HG03571 (cell line): ENCODE measurements around the gene ADISSP.
A peak's percentile ranks its signal among the peaks of the same experiment; 100 is the strongest.
"Not testable (repeated sequence)": the region's sequence is repeated elsewhere in the genome, so short reads cannot be mapped to it uniquely, and the experiment has no call there.

Source experiments
- ATAC-seq: cut with Tn5 transposase; IDR thresholded peaks from one replicate; pipeline ENCODE4 v1.9.1; 2021; ENCODE audit not compliant: unreplicated experiment

ADISSP gene

DNA sequence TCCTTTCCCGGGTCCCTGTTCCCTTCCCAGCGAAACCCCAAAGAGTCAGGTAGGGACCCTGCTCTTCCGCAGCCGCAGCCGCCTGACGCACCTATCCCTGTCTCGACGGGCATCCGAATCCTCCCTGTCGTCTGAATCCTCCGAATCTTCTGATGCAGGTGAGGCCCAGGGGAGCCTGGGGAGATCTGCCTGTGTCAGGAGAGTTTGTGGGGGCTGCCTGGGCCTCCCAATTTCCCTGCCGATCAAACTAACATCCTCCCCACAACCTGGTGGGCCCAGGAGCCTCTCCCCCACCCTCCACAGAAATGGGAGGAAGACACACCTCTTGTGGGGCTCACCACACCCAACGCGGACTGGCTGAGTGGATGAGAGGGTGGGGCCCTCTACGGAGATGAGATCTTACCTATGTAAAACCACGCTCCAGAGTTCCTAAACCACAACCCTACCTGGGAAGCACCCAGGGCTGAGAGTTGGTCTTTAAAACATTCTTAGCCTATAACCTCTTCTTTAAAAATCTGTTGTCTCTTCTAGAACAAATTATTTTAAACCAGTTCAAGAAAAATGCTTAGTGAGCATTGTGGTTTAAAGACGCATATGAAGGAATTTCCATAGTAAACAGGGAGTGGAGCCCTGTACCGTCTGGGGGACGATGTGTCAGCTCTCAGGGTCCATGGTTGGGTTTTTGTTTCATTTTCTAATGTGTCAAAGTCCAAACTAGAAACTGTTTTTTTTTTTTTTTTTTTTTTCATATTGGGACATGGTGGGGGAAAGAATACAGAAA, 30.2 kb upstream of the ADISSP start:
- no peak for ATAC-seq

DNA sequence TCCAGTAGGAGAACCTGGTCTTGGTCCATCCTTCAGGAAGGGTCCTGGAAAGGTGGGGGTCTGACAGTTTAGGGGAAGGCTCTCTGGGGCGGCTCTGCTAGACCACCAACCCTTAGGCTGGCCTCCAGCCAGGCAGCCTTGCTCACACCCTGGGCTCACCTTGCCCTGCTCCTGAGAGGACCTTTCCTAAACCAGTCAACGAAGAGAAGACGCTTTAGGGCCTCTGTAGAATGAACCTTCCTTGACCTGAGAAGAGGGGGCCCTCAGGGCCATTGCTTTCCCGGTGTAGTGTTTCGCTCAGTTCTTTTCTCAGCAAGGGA, 29.6 kb upstream of the ADISSP start:
- no peak for ATAC-seq

DNA sequence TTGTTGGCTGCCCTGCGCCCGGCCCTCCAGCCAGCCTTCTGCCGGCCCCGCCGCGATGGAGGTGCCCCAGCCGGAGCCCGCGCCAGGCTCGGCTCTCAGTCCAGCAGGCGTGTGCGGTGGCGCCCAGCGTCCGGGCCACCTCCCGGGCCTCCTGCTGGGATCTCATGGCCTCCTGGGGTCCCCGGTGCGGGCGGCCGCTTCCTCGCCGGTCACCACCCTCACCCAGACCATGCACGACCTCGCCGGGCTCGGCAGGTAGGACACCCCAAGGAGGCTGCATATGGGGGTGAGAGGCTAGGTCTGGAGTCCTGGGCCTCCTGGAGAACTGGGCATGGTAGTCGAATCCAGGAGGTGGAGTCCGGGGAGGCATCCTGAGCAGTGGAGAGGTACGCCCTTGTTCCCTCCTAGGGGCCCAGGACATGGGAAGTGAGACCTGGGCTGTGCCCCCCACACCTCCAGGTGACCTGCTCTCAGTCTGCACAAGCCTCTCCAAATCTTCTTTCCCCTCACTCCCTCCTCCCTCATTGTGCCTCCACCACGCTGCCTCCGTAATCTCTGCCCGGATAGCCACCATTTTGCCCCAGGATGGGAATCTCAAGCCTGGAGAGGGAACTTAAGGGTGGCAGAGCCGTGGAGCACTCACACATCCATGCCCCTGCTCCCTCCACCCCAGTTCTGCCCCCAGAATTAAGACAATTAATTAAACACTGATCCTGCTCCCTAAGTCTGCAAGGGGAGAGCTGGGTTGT, 29.1 kb upstream of the ADISSP start:
- ATAC-seq = peak; percentile 10

DNA sequence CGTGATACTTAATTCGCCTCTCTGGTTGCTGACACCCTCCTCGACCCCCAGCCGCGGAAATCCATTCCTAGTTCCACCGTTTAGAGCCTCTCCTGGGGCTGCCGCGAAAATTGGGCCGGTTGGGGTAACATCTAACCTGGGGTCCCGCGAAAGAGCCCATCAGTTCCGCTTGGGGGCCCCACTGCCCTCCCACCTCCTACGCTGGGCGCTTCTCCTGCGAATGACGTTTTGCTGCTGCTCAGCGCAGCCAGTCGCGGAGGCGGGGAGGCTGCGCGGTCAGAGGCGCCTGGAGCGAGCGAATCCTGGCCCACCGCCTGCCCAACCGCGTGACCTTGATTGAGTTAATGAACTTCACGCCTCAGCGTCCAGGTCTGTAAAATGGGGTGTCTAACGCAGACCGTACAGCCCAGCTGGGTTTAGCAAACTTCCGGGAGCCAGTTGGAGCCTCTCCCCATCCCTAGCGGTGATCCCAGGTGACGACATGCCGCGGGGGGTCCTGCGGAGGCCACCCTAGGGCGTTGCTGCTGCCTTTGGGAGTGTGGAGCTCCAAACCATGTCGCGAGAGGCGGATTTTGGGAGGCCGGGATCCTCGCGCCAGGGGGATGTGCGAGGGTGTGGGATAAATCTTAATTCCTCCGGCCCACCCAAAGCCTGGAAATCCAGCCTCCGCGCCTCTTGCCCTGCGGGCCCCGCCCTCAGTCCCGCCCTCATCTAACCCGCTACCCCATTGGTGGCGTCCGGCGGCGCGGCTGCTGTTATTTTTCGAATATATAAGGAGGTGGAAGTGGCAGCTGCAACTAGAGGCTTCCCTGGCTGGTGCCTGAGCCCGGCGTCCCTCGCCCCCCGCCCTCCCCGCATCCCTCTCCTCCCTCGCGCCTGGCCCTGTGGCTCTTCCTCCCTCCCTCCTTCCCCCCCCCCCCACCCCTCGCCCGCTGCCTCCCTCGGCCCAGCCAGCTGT, 28.2 kb upstream of the ADISSP start, which contains the start of gene CDC25B:
CDC25B (plus strand) TSS at position 800 of the 958 bp plus-strand sequence. CDS start 222 bp downstream, outside the sequence.
- ATAC-seq = peak; percentile 57

DNA sequence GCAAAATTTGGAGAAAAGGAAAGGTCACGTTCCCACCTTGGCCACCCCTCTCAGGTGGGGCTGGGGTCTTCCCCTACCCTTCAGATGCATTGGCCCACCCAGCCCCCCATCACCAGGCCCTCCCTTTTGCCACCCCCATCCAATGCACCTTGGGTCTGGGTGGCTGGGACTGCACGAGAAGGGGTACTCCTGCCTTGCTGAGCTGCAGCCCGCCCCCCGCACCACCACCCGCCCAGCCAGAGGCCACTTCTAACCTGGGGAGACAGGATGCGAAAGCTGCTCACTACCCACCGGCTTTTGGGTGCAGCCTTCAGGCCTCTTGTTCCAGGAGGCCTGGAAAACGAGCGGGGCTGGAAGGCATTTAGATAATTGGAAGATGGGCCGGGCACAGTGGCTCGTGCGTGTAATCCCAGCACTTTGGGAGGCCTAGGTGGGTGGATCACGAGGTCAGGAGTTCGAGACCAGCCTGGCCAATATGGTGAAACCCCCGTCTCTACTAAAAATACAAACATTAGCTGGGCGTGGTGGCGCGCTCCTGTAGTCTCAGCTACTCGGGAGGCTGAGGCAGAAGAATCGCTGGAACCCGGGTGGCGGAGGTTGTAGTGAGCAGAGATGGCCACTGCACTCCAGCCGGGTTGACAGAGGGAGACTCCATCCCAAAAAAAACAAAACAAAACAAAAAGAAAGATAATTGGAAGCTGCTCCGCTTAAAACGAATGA, 27.3 kb upstream of the ADISSP start:
- ATAC-seq = no peak

DNA sequence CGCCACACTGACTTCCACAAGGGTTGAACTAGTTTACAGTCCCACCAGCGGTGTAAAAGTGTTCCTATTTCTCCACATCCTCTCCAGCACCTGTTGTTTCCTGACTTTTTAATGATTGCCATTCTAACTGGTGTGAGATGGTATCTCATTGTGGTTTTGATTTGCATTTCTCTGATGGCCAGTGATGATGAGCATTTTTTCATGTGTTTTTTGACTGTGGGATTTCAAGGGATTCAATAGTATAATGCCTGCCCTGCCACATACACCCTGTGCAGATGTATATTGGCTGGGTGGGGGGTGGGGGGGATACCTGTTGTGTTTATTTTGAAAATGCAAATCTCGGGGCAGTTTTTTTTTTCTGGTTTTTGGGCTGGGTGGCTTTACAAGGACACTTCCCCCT, 26.6 kb upstream of the ADISSP start:
- not testable (repeated sequence) for ATAC-seq

DNA sequence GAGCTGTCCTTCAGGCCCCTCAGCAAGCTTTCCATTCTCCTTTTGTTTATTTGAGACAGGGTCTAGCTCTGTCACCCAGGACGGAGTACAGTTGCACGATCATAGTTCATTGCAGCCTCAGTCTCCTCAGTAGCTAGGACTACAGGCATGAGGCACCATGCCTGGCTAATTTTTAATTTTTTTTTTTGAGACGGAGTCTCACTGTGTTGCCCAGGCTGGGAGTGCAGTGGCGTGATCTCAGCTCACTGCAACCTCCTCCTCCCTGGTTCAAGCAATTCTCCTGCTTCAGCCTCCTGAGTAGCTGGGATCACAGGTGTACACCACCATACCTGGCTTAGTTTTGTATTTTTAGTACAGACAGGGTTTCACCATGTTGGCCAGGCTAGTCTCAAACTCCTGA, 21.6 kb upstream of the ADISSP start:
- ATAC-seq = not testable (repeated sequence)

DNA sequence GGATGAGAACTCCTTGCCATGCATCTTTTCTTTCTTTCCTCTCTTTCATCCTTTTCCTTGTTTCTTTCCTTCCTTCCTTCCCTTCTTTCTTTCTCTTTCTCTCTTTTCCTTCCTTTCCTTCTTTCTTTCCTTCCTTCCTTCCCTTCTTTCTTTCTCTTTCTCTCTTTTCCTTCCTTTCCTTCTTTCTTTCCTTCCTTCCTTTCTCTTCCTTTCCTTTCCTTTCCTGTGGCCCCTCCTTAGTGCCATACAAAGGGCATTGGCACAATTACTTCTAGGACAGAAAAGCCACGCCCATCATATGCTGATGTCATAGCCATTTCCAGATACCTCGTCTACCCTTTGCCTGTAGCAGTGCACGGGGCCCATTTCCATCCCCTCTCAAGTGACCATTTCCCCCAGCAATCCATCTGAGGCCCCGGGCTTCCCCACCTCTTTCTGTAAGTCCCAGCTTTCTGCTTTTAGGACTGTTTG, 21.2 kb upstream of the ADISSP start:
- no peak for ATAC-seq

DNA sequence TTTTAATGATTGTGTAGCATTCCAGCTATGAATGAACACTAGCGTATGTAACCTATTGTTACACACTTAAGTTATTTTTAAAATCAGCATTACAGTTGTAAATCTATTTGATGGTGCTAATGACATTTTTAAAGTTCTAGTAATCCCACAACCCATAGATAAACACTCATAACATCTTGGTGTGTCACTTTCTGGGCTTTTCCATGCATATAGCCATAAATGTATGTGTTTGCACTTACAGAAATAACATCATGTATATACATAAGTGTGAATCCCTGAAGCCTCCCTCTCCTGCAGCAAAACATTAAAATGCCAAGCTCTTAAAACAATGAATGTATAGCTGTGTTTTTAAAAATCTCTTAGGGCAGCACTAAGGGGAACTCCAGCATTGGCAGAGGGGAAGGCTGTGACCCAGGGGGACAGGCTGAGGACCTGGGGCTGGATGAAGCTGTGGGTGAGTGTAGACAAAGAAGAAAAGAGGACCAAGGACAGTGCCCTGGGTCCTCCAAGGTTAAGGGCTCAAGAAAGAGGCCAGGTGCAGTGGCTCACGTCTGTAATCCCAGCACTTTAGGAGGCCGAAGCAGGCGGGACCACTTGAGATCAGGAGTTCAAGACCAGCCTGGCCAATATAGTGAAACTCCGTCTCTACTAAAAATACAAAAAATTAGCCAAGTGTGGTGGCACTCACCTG, 19.9 kb upstream of the ADISSP start:
- ATAC-seq = no peak

DNA sequence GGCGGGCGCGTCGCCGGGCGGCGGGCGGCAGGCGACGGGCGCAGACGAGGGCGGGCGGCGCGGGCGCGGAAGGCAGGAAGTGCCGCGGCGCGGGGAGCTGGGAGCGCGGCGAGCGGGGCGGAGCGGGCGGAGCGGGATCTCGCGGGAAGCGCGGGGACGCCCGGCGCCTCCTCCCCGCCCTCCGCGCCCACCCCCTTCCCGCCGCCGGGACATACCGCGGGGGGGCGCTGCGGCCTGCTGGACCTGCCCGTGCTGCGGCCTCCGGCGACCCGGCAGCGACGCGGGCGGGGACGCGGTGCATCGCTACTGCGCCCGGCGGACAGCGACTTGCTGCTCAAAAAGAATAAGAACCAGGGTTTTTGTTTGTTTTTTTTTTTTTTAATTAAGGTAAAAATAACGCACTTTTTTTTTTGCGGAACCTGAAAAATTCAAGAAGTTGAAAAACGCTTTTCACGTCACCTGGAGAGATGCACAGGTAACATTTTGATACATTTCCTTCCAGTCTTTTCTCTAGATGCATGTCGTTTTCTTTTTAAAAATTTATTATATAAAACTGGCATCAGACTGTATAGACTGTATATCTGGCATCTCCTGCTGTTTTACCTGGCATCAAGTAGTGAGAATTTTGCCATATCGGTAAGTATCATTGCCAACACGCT, 19.2 kb upstream of the ADISSP start, which contains the start of gene CENPB:
CENPB (minus strand) TSS at position 76 of the 659 bp plus-strand sequence. CDS start 257 bp downstream, outside the sequence.
- ATAC-seq = peak; percentile 73

DNA sequence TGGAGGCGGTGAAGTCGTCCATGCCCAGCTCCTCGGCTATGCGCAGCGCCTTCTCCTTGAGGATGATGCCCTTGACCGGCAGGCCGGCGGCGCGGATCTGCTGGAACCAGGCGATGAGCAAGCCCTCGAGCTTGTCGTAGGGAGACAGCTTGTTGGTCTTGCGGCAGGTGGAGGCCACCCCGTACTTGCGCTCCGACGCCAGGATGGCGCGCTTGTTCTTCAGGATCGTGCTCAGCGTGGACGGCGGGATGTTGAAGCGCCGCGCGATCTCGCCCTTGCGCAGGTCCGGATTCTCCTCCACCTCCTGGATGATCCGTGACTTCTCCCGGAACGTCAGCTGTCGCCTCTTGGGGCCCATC, 18.6 kb upstream of the ADISSP start:
- peak; percentile 10 for ATAC-seq

DNA sequence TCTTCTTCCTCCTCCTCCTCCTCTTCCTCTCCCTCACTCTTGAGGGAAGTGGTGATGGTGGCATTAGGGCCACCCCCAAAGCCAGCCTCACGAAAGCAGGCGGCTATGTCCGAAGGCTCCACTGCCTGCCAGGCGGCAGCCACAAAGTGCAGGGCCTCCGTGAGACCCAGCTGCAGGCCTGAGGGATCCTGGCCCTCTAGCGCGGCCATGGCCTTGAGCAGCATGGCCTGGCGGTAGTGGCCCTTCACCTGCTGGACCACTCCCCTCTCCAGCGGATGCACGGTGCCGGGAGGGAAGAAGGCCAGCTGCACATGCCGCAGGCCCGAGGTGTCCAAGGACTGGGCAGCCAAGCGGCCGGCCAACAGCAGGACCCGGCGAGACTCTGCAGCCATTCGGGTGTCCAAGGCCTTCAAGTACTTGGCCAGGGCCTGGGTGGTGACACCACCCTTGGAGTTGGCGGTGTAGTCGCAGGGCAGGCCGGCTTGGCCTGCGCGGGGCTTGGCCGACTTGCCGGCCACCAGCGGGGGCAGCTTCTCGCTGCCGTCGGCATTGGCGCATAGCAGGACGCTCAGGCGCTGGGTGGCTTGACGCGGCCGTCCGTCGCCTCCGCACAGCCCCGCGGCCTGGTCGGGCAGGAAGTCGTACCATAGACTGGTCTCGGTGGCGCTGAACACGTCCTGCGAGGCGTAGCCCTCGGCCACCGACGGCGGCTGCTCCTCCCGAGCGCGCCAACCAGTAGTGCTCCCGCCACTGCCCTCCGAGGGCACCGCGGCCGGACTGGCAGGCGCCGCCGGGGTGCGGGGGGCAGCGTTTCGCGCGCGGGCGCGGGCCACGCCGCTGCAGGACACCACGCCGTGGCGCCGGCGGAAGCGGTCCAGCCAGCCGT, 17.9 kb upstream of the ADISSP start:
- ATAC-seq = no peak

DNA sequence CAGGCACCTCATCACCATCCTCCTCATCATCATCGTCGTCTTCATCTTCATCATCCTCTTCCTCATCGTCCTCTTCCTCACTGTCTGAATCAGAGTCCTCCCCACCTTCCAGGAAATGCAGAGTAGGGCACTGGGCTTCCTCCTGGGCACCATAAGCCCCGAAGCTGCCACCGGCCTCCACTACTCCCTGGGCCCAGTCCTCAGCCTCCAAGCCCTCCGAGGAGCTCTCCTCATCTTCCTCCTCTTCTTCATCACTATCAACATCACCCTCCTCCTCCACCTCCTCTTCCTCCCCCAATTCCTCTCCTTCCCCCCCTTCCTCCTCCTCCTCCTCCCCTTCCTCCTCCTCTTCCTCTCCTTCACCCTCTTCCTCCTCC, 17.3 kb upstream of the ADISSP start:
- ATAC-seq = no peak

DNA sequence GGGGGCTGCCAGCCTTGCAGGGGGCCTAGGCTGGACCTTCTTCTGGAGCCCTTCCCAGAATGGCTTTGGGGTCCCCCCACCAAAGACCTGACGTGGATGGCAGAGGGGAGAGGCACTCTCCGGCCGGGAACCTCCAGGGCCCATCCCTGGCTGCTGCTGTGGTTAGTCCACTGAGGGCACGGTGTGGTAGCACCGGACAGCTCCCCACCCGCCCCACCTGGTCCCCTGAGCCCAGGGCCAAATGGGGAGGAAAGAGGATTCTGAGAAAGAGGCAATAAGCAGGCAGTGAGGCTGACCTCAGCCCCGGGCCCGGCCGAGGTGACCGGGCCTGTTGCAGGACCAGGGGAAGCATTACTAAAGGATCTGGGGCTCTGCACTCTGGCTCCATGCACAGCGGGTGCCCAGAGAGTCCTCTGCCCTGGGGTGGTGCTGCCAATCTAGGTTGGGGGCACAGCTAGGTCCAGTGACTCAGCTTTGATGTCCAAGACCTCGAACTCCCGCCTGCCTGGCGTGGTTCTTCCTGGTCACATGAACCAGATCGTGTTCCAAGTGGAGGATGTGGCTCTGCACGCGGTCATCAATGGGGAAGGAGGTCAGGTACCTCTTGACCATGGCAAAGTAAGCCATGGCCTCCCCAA, 16.8 kb upstream of the ADISSP start:
- ATAC-seq = no peak

DNA sequence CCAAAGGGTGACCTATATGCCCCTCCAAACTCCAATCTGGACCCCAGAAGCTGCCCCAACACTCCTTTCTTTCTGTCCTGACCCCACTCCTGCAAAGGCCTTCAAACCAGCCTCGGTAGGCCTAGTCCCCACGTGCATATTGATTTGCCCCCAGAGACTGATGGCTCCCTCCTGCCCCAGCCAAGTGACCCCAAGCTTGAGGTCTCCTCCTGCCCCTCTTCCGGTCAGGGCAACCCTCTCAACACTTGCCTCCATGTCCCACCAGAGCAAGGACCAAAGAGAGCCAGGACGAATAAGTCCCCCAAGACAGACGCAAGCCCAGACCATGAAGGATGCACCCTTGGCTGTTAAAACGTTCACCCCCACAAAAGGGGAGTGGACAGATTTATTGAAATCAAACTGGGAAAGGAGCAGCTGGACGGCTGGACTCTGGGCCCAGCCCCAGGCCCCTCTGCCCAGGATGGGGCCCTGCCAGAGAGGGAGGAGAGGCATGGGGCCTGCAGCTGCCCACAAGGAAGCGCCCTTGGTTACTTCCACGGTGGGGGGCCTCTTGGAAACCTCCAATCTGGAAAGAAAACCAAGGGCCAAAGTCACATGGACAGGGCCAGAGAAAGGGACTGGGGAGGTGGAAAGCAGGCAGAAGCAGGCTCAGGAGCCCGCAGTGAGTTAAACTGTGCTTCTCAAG, 16.1 kb upstream of the ADISSP start:
- ATAC-seq = no peak

DNA sequence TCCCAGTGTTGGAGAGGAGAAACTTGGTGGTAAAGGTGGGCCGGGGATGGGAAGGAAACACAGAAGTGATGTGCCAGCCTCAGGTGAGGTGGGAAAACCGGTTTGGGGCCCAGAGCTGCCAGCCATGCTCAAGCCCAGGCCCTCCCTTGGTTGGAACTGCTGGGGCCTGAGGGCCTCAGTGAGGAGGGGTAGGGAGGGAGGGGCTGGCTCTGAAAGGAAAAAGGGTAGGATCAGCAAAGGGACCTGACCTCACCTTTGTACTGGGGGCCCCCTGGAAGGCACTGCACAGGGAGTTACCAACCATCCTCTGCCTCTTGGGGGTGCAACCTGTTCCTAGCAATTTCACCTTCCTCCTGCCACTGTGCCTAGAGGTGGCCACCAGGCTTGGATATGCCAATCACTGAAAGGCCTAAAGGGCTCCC, 15.5 kb upstream of the ADISSP start:
- no peak for ATAC-seq

DNA sequence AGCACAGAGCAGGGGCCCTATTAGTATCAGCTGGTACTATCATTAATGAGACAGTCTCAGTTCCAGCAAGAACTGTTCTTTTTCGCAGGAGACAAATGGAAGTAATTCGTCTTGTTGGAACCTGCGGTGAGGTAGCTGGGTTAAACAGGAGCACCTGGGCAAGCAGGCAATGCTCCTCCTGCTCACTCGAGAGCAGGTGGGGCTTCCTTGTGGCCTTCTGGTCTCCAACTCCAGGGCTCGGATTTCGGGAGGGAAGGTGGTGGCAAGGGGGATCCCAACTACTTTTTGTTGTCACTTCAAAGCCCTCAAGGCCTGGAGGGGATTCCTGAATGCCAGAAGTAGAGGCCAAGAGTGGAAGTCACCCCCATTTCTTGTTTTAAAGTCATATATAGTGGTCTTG, 15.0 kb upstream of the ADISSP start:
- ATAC-seq = no peak
